A549 treated with CpdA at 1 μM for 4 hours (cell line): ENCODE data around the gene HBP1. TPM values are rescaled to one million over a fixed set of nuclear protein-coding genes. Genes with fewer than 3 reads are reported as not detected.

Experiments used
- total RNA-seq: library from RNA; stranded (reverse); fragments of 200-300 nt; extraction: Qiagen RNA extraction; gene quantifications from 5 replicates; pipeline ENCODE4 v1.2.3, GENCODE V29; 2022; ENCODE audit warnings: low read depth

Gene HBP1, protein sequence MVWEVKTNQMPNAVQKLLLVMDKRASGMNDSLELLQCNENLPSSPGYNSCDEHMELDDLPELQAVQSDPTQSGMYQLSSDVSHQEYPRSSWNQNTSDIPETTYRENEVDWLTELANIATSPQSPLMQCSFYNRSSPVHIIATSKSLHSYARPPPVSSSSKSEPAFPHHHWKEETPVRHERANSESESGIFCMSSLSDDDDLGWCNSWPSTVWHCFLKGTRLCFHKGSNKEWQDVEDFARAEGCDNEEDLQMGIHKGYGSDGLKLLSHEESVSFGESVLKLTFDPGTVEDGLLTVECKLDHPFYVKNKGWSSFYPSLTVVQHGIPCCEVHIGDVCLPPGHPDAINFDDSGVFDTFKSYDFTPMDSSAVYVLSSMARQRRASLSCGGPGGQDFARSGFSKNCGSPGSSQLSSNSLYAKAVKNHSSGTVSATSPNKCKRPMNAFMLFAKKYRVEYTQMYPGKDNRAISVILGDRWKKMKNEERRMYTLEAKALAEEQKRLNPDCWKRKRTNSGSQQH
- total RNA-seq: 19.4 to 27.1 TPM (median 25.4 TPM) in 5 replicates

DNA sequence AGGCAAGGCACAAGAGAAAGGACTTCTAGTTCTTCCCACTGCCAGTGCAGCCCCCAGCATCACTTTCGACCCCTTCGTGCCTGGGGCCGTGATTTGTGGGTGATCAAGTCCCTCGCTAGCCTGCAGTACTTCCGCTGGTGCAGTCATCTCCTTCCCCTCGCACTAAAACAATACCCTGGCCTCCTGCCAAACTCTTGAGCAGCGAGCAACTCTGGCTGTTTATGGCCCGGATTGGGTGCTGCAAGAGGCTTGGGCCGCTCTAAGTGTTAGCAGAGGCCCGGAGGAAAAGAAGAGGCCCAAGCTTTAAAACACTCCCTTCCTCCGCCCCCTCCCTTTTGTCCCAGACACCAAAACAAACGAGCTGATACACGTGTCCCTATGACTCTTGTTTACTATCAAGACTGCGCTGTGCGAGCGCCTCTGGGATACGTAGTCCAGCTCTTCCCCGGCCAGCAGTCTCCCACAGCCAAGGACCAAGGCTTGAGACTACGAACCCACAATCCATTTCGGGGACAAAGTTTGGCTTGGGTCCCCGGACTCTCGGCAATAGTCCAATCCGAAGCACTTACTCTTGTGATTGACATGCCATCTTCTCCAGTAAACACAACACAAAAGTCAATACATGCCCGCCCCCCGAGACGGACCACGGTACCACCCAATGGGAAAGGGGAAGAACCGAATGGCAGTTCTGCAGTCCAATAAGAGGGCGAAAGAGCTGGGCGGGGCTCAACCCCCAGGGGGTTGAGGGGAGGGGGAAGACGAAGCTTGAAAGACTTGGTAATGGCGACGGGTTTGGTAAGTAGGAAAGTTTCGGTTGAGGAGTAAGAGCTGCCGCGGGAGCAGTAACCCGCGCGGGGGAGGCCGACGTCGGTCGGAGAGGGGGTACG is at the start of gene HBP1:
Gene HBP1, plus strand, starts transcription at position 771 of the 887 bp plus-strand sequence. CDS start 10,891 bp downstream, outside the sequence.

Other genes starting within 250 kb of the HBP1 start
- 2.7 to 4.1 TPM (median 3.1 TPM) in 5 replicates for gene PRKAR2B, start 124.3 kb upstream of the HBP1 start, total RNA-seq